ENCODE results near the gene TULP3.

GRCh38 chr12:2977776-2978175 lies 87.1 kb downstream of the TULP3 start:
- no peak for TF ChIP-seq CTCF (IDR thresholded peaks at IDR 0.05)
- TF ChIP-seq POLR2A (IDR thresholded peaks at IDR 0.05) = no peak
